HCT116 (cell line): Measurements from ENCODE around the gene OSER1. TPM values are rescaled to one million over a fixed set of nuclear protein-coding genes. Genes with fewer than 3 reads are reported as not detected.

Experiments used
- ATAC-seq: fragments of 200-7000 bp; cut with Tn5 transposase; 2 replicates; pipeline ENCODE4 v1.9.1; 2020; ENCODE audit warnings: mild to moderate bottlenecking, moderate library complexity
- BruUV-seq: library from RNA; stranded (reverse); fragments of 400-500 nt; replicated peaks from 2 replicates; lab custom pipeline; 2021; lab: Mats Ljungman, UMichigan
- CTCF ChIA-PET: fragments of 300-600 bp; sonication (Branson Sonifier 250); formaldehyde crosslinking; loops from one replicate; lab custom pipeline; 2021; ENCODE audit warnings: antibody characterized with exemption; lab: Charles Lee
- POLR2A ChIA-PET: fragments of 300-600, 350-600 bp; sonication (Branson Sonifier 250); formaldehyde crosslinking; loops from one replicate; lab custom pipeline; 2021; ENCODE audit warnings: antibody characterized with exemption; lab: Charles Lee
- RAD21 ChIA-PET, 2 experiments: fragments of 300-600 bp; sonication (Branson Sonifier 250); formaldehyde crosslinking; loops; one replicate each; lab custom pipeline; 2023; ENCODE audit warnings: low total read pairs in 2 of 2; ENCODE audit not compliant: uncharacterized antibody in 2 of 2, unreplicated experiment in 2 of 2, low non-redundant PET in 1 of 2; lab: Charles Lee
- DNase-seq: peaks from one replicate; pipeline ENCODE4 v3.0.0-alpha.2; 2010; ENCODE audit warnings: low read depth, low spot score
- H2AFZ ChIP-seq: fragments of 200-600 bp; shearing (Covaris generic), sonication (generic); 2 replicates; pipeline ENCODE4 v1.6.1; 2017; ENCODE audit warnings: low read depth, mixed run types, mixed read lengths, antibody characterized with exemption, low read length; ENCODE audit not compliant: poor library complexity, severe bottlenecking
- H3K27ac ChIP-seq: 2 replicates; pipeline ENCODE4 v1.5.1; 2012; ENCODE audit warnings: low read depth, low read length
- H3K27me3 ChIP-seq: fragments of 200-600 bp; sonication (generic); 2 replicates; pipeline ENCODE4 v1.6.1; 2016; ENCODE audit warnings: mixed run types, low read length, mixed read lengths; ENCODE audit not compliant: insufficient read depth
- H3K36me3 ChIP-seq, 2 experiments: fragments of 200-500 bp in 1 of 2; fragments of 200-600 bp in 1 of 2; sonication (Bioruptor generic) in 1 of 2; sonication (generic) in 1 of 2; 2 replicates each; pipeline versions ENCODE4 v1.5.1 to v1.6.1; 2014 to 2016; ENCODE audit warnings: low read length in 2 of 2, inconsistent platforms in 1 of 2, mixed read lengths in 1 of 2, mixed run types in 1 of 2; ENCODE audit not compliant: insufficient read depth in 2 of 2, control insufficient read depth in 1 of 2
- H3K4me1 ChIP-seq, 2 experiments: fragments of 200-600 bp in 1 of 2; sonication (generic) in 1 of 2; 2 replicates each; pipeline versions ENCODE4 v1.5.1 to v1.6.1; 2012 to 2017; ENCODE audit warnings: low read length in 2 of 2, inconsistent platforms in 1 of 2, mild to moderate bottlenecking in 1 of 2, mixed read lengths in 1 of 2, mixed run types in 1 of 2, moderate library complexity in 1 of 2; ENCODE audit not compliant: insufficient read depth in 2 of 2, control insufficient read depth in 1 of 2
- H3K4me2 ChIP-seq: fragments of 200-600 bp; sonication (generic); 2 replicates; pipeline ENCODE4 v1.6.1; 2017; ENCODE audit warnings: mixed run types, low read length, mixed read lengths
- H3K4me3 ChIP-seq, 2 experiments: fragments of 200-600 bp in 1 of 2; sonication (generic) in 1 of 2; replicated peaks in 1 of 2; 2 replicates each; pipeline ENCODE4 v1.5.1; 2011 to 2016; ENCODE audit warnings: low read length in 2 of 2, control low read depth in 1 of 2, low read depth in 1 of 2, mild to moderate bottlenecking in 1 of 2, mixed read lengths in 1 of 2, mixed run types in 1 of 2
- H3K79me2 ChIP-seq: fragments of 200-600 bp; sonication (generic); 2 replicates; pipeline ENCODE4 v1.6.1; 2017; ENCODE audit warnings: mild to moderate bottlenecking, mixed run types, low read length, moderate library complexity, mixed read lengths; ENCODE audit not compliant: insufficient read depth
- H3K9ac ChIP-seq: fragments of 200-600 bp; sonication (generic); 2 replicates; pipeline ENCODE4 v1.6.1; 2016; ENCODE audit warnings: low read length, mixed read lengths
- H3K9me2 ChIP-seq: fragments of 200-600 bp; sonication (generic), shearing (Covaris generic); 2 replicates; pipeline ENCODE4 v1.6.1; 2017; ENCODE audit warnings: mixed run types, mild to moderate bottlenecking, moderate library complexity; ENCODE audit not compliant: insufficient read depth
- H3K9me3 ChIP-seq, 2 experiments: fragments of 200-500 bp in 1 of 2; fragments of 200-600 bp in 1 of 2; sonication (Bioruptor generic) in 1 of 2; sonication (generic) in 1 of 2; 2 replicates each; pipeline ENCODE4 v1.6.1; 2014 to 2017; ENCODE audit warnings: low read length in 2 of 2, mixed read lengths in 2 of 2, inconsistent platforms in 1 of 2, low read depth in 1 of 2, mild to moderate bottlenecking in 1 of 2, mixed run types in 1 of 2, moderate library complexity in 1 of 2; ENCODE audit not compliant: control insufficient read depth in 1 of 2, insufficient read depth in 1 of 2
- H4K20me1 ChIP-seq: fragments of 200-600 bp; sonication (generic), shearing (Covaris generic); 2 replicates; pipeline ENCODE4 v1.6.1; 2017; ENCODE audit warnings: mixed run types, mild to moderate bottlenecking, moderate library complexity; ENCODE audit not compliant: insufficient read depth
- ATF3 ChIP-seq: IDR thresholded peaks from 2 replicates; pipeline ENCODE4 v1.6.1; 2012
- CEBPB ChIP-seq: IDR thresholded peaks from 2 replicates; pipeline ENCODE4 v1.6.1; 2012; ENCODE audit warnings: low read depth
- CTCF ChIP-seq, 3 experiments: fragments of 200-600 bp in 1 of 3; sonication (generic) in 1 of 3; IDR thresholded peaks in 2 of 3; conservative IDR thresholded peaks in 1 of 3; 2 replicates each; pipeline ENCODE4 v1.5.1; 2012 to 2017; ENCODE audit warnings: low read depth in 2 of 3, low read length in 2 of 3, antibody characterized with exemption in 1 of 3, borderline replicate concordance in 1 of 3, control low read depth in 1 of 3, mild to moderate bottlenecking in 1 of 3, mixed read lengths in 1 of 3, mixed run types in 1 of 3, moderate library complexity in 1 of 3; ENCODE audit not compliant: insufficient read depth in 1 of 3
- EZH2 ChIP-seq: fragments of 200-600 bp; sonication (generic); IDR thresholded peaks from 2 replicates; pipeline ENCODE4 v1.6.1; 2017; ENCODE audit warnings: antibody characterized with exemption, mixed run types
- FOSL1 ChIP-seq: IDR thresholded peaks from 2 replicates; pipeline ENCODE4 v1.6.1; 2012; ENCODE audit warnings: low read depth
- JUND ChIP-seq: IDR thresholded peaks from 2 replicates; pipeline ENCODE4 v1.6.1; 2012
- RAD21 ChIP-seq: IDR thresholded peaks from 2 replicates; pipeline ENCODE4 v1.6.1; 2012; ENCODE audit warnings: low read depth, mild to moderate bottlenecking
- REST ChIP-seq: IDR thresholded peaks from 2 replicates; pipeline ENCODE4 v1.6.1; 2012; ENCODE audit warnings: low read depth
- SRF ChIP-seq: IDR thresholded peaks from 2 replicates; pipeline ENCODE4 v1.6.1; 2012; ENCODE audit warnings: low read depth
- YY1 ChIP-seq: IDR thresholded peaks from 2 replicates; pipeline ENCODE4 v1.6.1; 2011; ENCODE audit warnings: low read length, low read depth, moderate library complexity, mild to moderate bottlenecking; ENCODE audit not compliant: insufficient replicate concordance; ENCODE audit errors: extremely low read depth
- intact Hi-C: fragments of 100-400 bp; cut with micrococcal nuclease; formaldehyde crosslinking; loops from 2 replicates; pipeline ENCODE4 v1.10.0; 2022
- total RNA-seq: library from RNA; stranded (reverse); gene quantifications from one replicate; pipeline ENCODE4 v1.2.1, GENCODE V29; 2021; ENCODE audit not compliant: unreplicated experiment

The OSER1 gene
- total RNA-seq, 1 experiment from 2014 or later = 28.4 TPM

- TF ChIP-seq RAD21 (no peak), JUND (no peak), EZH2 (no peak), SRF (no peak), ATF3 (no peak), FOSL1 (no peak), CEBPB (no peak), REST (no peak), CTCF (IDR thresholded peaks at IDR 0.05 in 2 of 3, conservative IDR thresholded peaks at IDR 0.05 in 1 of 3; ENCODE audit: borderline replicate concordance in 1 of 3, insufficient read depth in 1 of 3, low read depth in 2 of 3, low read length in 2 of 3) (no peak), YY1 (no peak)
- TF ChIP-seq, all 23 proteins: peak for 0
- ATAC-seq = no peak
- RAD21 ChIA-PET = no interaction called here
- H3K9me3 ChIP-seq = no peaks in the 10 kb centered on the region
- H3K79me2 ChIP-seq = peaks cover 72% of the 10 kb centered on the region
- DNase-seq = no peak
- CTCF ChIA-PET = interaction anchor here (0.9 to 1.0 kb wide), 2 partner anchors 10 to 91 kb away, joined by 3 read pairs; no protein-coding TSS in a partner anchor
- intact Hi-C loops = no loop called here
- H3K9me2 ChIP-seq = no peaks in the 10 kb centered on the region
- BruUV-seq = no TSS peak
- H3K36me3 ChIP-seq = peaks cover 6 to 8% of the 10 kb centered on the region in 2 experiments; a peak in 2 of 4 replicates
- H3K9ac ChIP-seq = 0 out of 2 replicates have a peak overlapping the region, but pooled peaks have one; percentile 97
- H3K27ac ChIP-seq = no peak overlapping the region
- peaks cover 57 to 69% of the 10 kb centered on the region in 2 experiments for H3K4me1 ChIP-seq
- no peaks in the 10 kb centered on the region for H3K27me3 ChIP-seq
- POLR2A ChIA-PET = no interaction called here
- peak overlapping the region; percentile 91; the same call in 1 of the 2 replicates for H3K4me2 ChIP-seq
- H2AFZ ChIP-seq = no peak overlapping the region
- no peak overlapping the region for H3K4me3 ChIP-seq
- no peaks in the 10 kb centered on the region for H4K20me1 ChIP-seq
Observed at GRCh38 chr20:44207126-44207723, 3.3 kb downstream of the OSER1 start.
